ENCODE results near the gene ATP4A. TPM values are rescaled to one million over a fixed set of nuclear protein-coding genes. Genes with fewer than 3 reads are reported as not detected.

Gene ATP4A
- total and polyA plus RNA-seq, 9 of the 15 experiments (the other 6 are each of a cell fraction or from before 2014, with no cell fraction given): 0.15 TPM; not detected in 8

DNA sequence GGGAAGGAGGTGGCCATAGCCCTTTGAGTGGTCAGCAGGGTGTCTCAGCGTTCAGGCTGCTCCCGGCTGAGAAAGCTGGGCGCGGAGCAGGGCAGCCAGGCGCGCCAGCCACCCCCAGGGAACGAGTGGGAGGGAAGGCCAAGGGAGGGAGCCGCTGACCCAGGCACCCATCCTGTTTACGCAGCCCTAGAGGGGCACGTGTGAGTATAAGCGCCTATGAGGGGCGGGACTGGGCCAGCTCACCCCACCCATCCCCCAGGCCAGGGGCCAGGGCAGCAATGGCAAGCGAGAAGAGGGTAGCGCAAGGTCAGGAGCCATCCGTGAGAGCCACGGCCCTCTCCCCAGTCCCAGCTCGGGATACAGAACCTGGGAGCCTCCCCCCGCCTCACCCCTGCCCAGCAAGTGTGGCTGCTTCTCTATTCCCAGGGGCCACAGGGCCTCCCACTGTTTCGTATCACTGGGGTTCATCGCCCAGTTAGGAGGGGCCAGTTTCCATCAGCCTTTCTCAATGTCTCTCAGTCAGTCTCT lies 49.1 kb downstream of the ATP4A start (continued):
- TF ChIP-seq, protein P1, sequence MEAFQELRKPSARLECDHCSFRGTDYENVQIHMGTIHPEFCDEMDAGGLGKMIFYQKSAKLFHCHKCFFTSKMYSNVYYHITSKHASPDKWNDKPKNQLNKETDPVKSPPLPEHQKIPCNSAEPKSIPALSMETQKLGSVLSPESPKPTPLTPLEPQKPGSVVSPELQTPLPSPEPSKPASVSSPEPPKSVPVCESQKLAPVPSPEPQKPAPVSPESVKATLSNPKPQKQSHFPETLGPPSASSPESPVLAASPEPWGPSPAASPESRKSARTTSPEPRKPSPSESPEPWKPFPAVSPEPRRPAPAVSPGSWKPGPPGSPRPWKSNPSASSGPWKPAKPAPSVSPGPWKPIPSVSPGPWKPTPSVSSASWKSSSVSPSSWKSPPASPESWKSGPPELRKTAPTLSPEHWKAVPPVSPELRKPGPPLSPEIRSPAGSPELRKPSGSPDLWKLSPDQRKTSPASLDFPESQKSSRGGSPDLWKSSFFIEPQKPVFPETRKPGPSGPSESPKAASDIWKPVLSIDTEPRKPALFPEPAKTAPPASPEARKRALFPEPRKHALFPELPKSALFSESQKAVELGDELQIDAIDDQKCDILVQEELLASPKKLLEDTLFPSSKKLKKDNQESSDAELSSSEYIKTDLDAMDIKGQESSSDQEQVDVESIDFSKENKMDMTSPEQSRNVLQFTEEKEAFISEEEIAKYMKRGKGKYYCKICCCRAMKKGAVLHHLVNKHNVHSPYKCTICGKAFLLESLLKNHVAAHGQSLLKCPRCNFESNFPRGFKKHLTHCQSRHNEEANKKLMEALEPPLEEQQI (IDR thresholded peaks at IDR 0.05): no peak
- TF ChIP-seq, protein P2, sequence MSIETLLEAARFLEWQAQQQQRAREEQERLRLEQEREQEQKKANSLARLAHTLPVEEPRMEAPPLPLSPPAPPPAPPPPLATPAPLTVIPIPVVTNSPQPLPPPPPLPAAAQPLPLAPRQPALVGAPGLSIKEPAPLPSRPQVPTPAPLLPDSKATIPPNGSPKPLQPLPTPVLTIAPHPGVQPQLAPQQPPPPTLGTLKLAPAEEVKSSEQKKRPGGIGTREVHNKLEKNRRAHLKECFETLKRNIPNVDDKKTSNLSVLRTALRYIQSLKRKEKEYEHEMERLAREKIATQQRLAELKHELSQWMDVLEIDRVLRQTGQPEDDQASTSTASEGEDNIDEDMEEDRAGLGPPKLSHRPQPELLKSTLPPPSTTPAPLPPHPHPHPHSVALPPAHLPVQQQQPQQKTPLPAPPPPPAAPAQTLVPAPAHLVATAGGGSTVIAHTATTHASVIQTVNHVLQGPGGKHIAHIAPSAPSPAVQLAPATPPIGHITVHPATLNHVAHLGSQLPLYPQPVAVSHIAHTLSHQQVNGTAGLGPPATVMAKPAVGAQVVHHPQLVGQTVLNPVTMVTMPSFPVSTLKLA (conservative IDR thresholded peaks at IDR 0.05): no peak
- TF ChIP-seq MBD2 (IDR thresholded peaks at IDR 0.05; ENCODE audit: borderline replicate concordance, low read depth): no peak
- TF ChIP-seq, protein P3, sequence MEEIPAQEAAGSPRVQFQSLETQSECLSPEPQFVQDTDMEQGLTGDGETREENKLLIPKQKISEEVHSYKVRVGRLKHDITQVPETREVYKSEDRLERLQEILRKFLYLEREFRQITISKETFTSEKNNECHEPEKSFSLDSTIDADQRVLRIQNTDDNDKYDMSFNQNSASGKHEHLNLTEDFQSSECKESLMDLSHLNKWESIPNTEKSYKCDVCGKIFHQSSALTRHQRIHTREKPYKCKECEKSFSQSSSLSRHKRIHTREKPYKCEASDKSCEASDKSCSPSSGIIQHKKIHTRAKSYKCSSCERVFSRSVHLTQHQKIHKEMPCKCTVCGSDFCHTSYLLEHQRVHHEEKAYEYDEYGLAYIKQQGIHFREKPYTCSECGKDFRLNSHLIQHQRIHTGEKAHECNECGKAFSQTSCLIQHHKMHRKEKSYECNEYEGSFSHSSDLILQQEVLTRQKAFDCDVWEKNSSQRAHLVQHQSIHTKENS (CRISPR knock-in tag; IDR thresholded peaks at IDR 0.05): no peak

Measured in K562 (cell line).